Measurements from ENCODE around the gene OSBPL8. TPM values are rescaled to one million over a fixed set of nuclear protein-coding genes. Genes with fewer than 3 reads are reported as not detected.

OSBPL8 gene
- total and polyA plus RNA-seq, 2 experiments from 2014 or later, result 78.0 to 124 TPM

DNA sequence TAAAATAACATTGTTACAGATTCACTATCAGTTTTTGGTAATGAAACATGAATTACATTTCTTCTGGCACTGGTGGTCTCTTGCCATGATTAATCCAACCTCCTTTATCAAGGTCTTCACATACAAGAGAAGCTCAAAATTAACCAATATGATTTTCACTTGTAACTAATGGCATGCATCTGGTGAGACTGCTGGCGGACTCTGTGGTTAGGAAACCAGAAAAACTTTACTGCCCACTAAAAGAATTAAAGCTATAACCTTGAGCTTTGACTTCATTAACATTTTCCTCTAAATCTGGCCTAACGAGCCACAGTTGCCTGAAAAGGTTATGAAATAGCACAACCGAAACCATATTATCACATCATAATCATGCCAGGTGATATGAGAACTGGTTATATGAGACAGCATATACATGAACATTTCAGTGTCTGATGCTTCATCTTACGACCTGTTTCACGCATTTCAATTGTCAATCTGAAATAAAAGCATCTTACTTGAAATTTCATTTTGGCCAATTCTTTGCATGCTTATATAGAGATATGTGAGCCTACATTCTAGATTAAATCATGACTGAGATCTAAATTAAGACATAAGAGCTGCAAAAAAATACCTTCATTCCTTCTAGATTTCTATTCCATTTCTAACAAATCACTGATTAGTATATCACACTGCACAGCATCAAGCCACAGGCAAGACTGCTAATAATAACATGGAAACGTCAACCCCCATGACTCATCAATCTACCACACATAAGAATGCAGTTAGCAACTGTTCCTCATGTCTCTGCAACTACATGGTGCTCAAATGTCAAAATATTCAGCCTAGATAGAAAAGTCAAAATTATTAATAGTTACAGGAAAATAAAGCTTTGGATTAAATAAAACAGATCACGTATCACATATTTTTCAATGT, 89.3 kb downstream of the OSBPL8 start:
- Histone ChIP-seq H3K27me3 (ENCODE audit: insufficient read depth) (no peaks in the 10 kb centered on the region), H2AFZ (no peak overlapping the region), H3K36me3 (ENCODE audit: insufficient read depth) (no peaks in the 10 kb centered on the region), H3K79me2 (replicated peaks; ENCODE audit: insufficient read depth) (peaks cover 45% of the 10 kb centered on the region), H3K9me2 (ENCODE audit: insufficient read depth) (no peaks in the 10 kb centered on the region; the same call in 1 of the 2 replicates), H3K4me2 (no peak overlapping the region), H3K4me1 (ENCODE audit: insufficient read depth) (peaks cover 13% of the 10 kb centered on the region), H3F3A (replicated peaks; ENCODE audit: low read depth) (no peaks in the 10 kb centered on the region), H3K27ac (ENCODE audit: low read depth) (no peak overlapping the region), H4K20me1 (replicated peaks; ENCODE audit: insufficient read depth) (peaks cover 6% of the 10 kb centered on the region; the same call in 1 of the 2 replicates), H3K4me3 (no peak overlapping the region)
- Mint-ChIP-seq H3K9me3 (0 out of 3 replicates have a peak, but pooled peaks cover 4% of the 10 kb centered on the region), H3K27ac (no peak overlapping the region), H3K4me1 (peaks cover 6% of the 10 kb centered on the region), H3K4me3 (no peak overlapping the region), H3K27me3 (ENCODE audit: insufficient read depth, low read depth, poor library complexity) (no peaks in the 10 kb centered on the region), H3K36me3 (ENCODE audit: low read depth) (0 out of 3 replicates have a peak, but pooled peaks cover 4% of the 10 kb centered on the region)
- DNase-seq (ENCODE audit: low spot score) (no peak), ATAC-seq (no peak)
- TF ChIP-seq, protein P1, sequence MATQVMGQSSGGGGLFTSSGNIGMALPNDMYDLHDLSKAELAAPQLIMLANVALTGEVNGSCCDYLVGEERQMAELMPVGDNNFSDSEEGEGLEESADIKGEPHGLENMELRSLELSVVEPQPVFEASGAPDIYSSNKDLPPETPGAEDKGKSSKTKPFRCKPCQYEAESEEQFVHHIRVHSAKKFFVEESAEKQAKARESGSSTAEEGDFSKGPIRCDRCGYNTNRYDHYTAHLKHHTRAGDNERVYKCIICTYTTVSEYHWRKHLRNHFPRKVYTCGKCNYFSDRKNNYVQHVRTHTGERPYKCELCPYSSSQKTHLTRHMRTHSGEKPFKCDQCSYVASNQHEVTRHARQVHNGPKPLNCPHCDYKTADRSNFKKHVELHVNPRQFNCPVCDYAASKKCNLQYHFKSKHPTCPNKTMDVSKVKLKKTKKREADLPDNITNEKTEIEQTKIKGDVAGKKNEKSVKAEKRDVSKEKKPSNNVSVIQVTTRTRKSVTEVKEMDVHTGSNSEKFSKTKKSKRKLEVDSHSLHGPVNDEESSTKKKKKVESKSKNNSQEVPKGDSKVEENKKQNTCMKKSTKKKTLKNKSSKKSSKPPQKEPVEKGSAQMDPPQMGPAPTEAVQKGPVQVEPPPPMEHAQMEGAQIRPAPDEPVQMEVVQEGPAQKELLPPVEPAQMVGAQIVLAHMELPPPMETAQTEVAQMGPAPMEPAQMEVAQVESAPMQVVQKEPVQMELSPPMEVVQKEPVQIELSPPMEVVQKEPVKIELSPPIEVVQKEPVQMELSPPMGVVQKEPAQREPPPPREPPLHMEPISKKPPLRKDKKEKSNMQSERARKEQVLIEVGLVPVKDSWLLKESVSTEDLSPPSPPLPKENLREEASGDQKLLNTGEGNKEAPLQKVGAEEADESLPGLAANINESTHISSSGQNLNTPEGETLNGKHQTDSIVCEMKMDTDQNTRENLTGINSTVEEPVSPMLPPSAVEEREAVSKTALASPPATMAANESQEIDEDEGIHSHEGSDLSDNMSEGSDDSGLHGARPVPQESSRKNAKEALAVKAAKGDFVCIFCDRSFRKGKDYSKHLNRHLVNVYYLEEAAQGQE (IDR thresholded peaks at IDR 0.05; ENCODE audit: unreplicated experiment), result no peak
- TF ChIP-seq EZH2phosphoT487 (IDR thresholded peaks at IDR 0.05; ENCODE audit: unreplicated experiment) (no peak), STAT1 (IDR thresholded peaks at IDR 0.05; ENCODE audit: unreplicated experiment) (no peak), EZH2 (IDR thresholded peaks at IDR 0.05; ENCODE audit: low read depth, unreplicated experiment) (no peak), JUNB (IDR thresholded peaks at IDR 0.05; ENCODE audit: unreplicated experiment) (no peak), NANOG (IDR thresholded peaks at IDR 0.05; ENCODE audit: borderline replicate concordance) (no peak), CREB1 (CRISPR knock-in tag; IDR thresholded peaks at IDR 0.05; ENCODE audit: low read depth) (no peak), ZNF331 (CRISPR knock-in tag; IDR thresholded peaks at IDR 0.05; ENCODE audit: low read depth) (no peak)
- TF ChIP-seq, protein P2, sequence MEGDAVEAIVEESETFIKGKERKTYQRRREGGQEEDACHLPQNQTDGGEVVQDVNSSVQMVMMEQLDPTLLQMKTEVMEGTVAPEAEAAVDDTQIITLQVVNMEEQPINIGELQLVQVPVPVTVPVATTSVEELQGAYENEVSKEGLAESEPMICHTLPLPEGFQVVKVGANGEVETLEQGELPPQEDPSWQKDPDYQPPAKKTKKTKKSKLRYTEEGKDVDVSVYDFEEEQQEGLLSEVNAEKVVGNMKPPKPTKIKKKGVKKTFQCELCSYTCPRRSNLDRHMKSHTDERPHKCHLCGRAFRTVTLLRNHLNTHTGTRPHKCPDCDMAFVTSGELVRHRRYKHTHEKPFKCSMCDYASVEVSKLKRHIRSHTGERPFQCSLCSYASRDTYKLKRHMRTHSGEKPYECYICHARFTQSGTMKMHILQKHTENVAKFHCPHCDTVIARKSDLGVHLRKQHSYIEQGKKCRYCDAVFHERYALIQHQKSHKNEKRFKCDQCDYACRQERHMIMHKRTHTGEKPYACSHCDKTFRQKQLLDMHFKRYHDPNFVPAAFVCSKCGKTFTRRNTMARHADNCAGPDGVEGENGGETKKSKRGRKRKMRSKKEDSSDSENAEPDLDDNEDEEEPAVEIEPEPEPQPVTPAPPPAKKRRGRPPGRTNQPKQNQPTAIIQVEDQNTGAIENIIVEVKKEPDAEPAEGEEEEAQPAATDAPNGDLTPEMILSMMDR (conservative IDR thresholded peaks at IDR 0.05; ENCODE audit: low read depth in 2 of 2), result no peak
- TF ChIP-seq, protein P3, sequence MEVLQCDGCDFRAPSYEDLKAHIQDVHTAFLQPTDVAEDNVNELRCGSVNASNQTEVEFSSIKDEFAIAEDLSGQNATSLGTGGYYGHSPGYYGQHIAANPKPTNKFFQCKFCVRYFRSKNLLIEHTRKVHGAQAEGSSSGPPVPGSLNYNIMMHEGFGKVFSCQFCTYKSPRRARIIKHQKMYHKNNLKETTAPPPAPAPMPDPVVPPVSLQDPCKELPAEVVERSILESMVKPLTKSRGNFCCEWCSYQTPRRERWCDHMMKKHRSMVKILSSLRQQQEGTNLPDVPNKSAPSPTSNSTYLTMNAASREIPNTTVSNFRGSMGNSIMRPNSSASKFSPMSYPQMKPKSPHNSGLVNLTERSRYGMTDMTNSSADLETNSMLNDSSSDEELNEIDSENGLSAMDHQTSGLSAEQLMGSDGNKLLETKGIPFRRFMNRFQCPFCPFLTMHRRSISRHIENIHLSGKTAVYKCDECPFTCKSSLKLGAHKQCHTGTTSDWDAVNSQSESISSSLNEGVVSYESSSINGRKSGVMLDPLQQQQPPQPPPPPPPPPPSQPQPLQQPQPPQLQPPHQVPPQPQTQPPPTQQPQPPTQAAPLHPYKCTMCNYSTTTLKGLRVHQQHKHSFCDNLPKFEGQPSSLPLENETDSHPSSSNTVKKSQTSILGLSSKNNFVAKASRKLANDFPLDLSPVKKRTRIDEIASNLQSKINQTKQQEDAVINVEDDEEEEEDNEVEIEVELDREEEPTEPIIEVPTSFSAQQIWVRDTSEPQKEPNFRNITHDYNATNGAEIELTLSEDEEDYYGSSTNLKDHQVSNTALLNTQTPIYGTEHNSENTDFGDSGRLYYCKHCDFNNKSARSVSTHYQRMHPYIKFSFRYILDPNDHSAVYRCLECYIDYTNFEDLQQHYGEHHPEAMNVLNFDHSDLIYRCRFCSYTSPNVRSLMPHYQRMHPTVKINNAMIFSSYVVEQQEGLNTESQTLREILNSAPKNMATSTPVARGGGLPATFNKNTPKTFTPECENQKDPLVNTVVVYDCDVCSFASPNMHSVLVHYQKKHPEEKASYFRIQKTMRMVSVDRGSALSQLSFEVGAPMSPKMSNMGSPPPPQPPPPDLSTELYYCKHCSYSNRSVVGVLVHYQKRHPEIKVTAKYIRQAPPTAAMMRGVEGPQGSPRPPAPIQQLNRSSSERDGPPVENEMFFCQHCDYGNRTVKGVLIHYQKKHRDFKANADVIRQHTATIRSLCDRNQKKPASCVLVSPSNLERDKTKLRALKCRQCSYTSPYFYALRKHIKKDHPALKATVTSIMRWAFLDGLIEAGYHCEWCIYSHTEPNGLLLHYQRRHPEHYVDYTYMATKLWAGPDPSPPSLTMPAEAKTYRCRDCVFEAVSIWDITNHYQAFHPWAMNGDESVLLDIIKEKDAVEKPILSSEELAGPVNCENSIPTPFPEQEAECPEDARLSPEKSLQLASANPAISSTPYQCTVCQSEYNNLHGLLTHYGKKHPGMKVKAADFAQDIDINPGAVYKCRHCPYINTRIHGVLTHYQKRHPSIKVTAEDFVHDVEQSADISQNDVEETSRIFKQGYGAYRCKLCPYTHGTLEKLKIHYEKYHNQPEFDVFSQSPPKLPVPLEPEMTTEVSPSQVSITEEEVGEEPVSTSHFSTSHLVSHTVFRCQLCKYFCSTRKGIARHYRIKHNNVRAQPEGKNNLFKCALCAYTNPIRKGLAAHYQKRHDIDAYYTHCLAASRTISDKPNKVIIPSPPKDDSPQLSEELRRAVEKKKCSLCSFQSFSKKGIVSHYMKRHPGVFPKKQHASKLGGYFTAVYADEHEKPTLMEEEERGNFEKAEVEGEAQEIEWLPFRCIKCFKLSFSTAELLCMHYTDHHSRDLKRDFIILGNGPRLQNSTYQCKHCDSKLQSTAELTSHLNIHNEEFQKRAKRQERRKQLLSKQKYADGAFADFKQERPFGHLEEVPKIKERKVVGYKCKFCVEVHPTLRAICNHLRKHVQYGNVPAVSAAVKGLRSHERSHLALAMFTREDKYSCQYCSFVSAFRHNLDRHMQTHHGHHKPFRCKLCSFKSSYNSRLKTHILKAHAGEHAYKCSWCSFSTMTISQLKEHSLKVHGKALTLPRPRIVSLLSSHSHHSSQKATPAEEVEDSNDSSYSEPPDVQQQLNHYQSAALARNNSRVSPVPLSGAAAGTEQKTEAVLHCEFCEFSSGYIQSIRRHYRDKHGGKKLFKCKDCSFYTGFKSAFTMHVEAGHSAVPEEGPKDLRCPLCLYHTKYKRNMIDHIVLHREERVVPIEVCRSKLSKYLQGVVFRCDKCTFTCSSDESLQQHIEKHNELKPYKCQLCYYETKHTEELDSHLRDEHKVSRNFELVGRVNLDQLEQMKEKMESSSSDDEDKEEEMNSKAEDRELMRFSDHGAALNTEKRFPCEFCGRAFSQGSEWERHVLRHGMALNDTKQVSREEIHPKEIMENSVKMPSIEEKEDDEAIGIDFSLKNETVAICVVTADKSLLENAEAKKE (CRISPR knock-in tag; IDR thresholded peaks at IDR 0.05), result no peak

Data from GM23338 (cell line).